ENCODE results near the gene GARNL3.

GARNL3 gene

DNA sequence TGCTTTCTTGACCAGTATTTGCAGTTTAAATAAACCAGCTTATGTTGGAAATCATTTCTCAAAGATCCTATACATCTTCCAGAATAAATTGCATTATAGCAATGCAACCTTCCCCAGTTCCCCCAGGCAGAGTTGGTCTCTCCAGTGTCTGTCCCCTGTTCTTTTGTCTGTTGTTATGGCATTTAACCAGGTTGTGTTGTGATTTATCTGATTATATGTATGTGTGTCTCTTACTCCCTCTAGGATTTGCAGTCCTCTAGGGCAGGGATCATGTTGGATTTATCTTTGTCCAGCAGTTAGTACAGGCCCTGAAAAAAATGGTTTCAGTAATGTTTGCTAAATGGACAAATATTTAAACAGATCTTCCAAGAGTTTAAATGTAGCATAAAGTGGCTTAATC is 17.3 kb downstream of the GARNL3 start:
- H3K4me3 ChIP-seq (ENCODE audit: low read depth, low read length) = no peak overlapping the region
- H3K9me3 ChIP-seq (ENCODE audit: control insufficient read depth, insufficient read depth, low read depth, low read length) = no peaks in the 10 kb centered on the region
- no peaks in the 10 kb centered on the region for H3K36me3 ChIP-seq (ENCODE audit: control insufficient read depth, insufficient read depth, low read length)
- no peaks in the 10 kb centered on the region for H3K4me1 ChIP-seq (ENCODE audit: control insufficient read depth, insufficient read depth, low read length)
- no peak overlapping the region for H3K9ac ChIP-seq (ENCODE audit: low read length)
- no peaks in the 10 kb centered on the region for H3K27me3 ChIP-seq (ENCODE audit: control insufficient read depth, insufficient read depth, low read length)
- H3K27ac ChIP-seq (ENCODE audit: low read depth, low read length) = no peak overlapping the region

DNA sequence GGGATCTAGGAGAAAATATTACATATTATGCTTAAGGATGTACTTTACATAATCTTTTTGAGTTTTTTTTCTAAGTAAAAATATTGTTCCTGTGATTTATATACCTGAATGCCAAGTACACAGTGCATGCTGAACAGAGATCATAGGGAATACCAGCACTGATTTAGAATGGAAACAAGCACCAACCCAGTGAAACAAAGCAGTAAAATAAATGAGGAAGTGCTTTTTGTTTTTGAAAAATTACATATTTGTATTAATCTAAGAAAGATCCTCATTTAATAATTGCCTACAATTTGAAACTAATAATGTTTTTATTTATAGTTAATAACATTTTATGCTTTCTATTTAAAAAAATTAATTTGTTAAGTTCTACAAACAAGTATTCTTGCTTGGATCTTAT is 18.0 kb downstream of the GARNL3 start:
- Histone ChIP-seq H3K9ac (ENCODE audit: low read length) (no peak overlapping the region), H3K27ac (ENCODE audit: low read depth, low read length) (no peak overlapping the region), H3K9me3 (ENCODE audit: control insufficient read depth, insufficient read depth, low read depth, low read length) (no peaks in the 10 kb centered on the region), H3K4me1 (ENCODE audit: control insufficient read depth, insufficient read depth, low read length) (no peaks in the 10 kb centered on the region), H3K36me3 (ENCODE audit: control insufficient read depth, insufficient read depth, low read length) (no peaks in the 10 kb centered on the region), H3K4me3 (ENCODE audit: low read depth, low read length) (no peak overlapping the region), H3K27me3 (ENCODE audit: control insufficient read depth, insufficient read depth, low read length) (no peaks in the 10 kb centered on the region)

DNA sequence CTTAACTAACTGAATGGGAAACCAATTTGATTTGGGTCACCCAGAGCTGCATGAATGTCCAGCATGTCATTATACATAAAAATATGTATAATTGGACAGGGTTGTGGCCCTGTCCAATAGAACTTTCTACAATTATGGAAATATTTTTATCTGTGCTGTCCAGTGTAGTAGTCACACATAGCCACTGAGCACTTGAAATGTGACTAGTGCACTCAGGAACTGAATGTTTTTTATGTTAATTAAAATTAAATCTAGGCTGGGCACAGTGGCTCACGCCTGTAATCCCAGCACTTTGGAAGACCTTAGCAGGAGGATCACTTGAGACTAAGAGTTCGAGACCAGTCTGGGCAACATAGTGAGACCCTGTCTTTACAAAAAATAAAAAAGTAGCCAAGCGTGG is 18.6 kb downstream of the GARNL3 start:
- H3K9ac ChIP-seq (ENCODE audit: low read length) = no peak overlapping the region
- H3K4me3 ChIP-seq (ENCODE audit: low read depth, low read length) = no peak overlapping the region
- H3K27ac ChIP-seq (ENCODE audit: low read depth, low read length) = no peak overlapping the region
- no peaks in the 10 kb centered on the region for H3K27me3 ChIP-seq (ENCODE audit: control insufficient read depth, insufficient read depth, low read length)
- H3K36me3 ChIP-seq (ENCODE audit: control insufficient read depth, insufficient read depth, low read length) = no peaks in the 10 kb centered on the region
- H3K9me3 ChIP-seq (ENCODE audit: control insufficient read depth, insufficient read depth, low read depth, low read length) = no peaks in the 10 kb centered on the region
- no peaks in the 10 kb centered on the region for H3K4me1 ChIP-seq (ENCODE audit: control insufficient read depth, insufficient read depth, low read length)

DNA sequence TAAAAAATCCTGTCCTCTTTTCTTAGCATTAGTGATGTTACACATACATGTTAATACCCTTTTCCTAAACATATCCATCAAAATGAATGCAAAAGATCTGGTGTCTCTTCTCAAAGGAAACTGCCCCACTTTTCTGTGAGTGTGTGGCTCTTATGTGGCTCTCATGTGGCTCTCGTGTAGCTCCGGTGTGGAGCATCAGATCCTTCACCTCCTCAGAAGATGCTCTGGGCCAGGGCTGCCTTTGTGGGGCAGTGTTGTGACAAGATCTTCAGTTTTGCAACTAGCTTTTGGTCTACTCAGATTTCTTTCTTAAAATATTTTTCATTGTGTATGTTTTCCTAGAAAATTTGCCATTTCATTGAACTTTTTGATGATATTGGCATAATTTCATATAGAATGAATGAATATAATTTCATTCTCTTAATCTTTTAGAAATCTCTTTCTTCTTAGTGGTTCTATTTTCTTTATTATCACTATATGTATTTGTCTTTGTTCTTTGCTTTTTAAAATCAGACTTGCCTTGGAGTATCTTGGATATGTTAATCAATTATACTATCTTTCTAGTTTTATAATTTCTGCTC is 19.4 kb downstream of the GARNL3 start:
- H3K9ac ChIP-seq (ENCODE audit: low read length) = no peak overlapping the region
- no peaks in the 10 kb centered on the region for H3K27me3 ChIP-seq (ENCODE audit: control insufficient read depth, insufficient read depth, low read length)
- H3K27ac ChIP-seq (ENCODE audit: low read depth, low read length) = no peak overlapping the region
- no peaks in the 10 kb centered on the region for H3K4me1 ChIP-seq (ENCODE audit: control insufficient read depth, insufficient read depth, low read length)
- no peak overlapping the region for H3K4me3 ChIP-seq (ENCODE audit: low read depth, low read length)
- H3K9me3 ChIP-seq (ENCODE audit: control insufficient read depth, insufficient read depth, low read depth, low read length) = no peaks in the 10 kb centered on the region
- no peaks in the 10 kb centered on the region for H3K36me3 ChIP-seq (ENCODE audit: control insufficient read depth, insufficient read depth, low read length)

DNA sequence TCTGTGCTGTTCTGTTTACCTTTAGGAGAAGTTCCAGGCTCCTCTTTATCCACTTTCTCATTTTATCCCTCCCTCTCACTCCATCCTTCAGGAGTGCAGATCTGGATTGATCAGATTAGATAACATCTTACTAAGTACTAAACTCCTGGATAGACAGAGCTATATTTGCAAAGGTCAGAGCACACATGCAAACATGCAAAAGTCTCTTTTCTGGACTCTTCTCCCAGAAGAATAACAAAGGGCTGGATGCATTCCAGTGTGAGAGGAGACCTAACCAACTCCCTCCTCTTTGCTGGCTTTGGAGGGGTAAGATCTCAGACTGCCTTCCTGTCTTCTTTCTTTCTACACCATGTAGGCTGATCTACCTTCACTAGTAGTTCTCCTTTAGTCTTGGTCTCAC is 21.4 kb downstream of the GARNL3 start:
- H3K27ac ChIP-seq (ENCODE audit: low read depth, low read length) = no peak overlapping the region
- no peaks in the 10 kb centered on the region for H3K4me1 ChIP-seq (ENCODE audit: control insufficient read depth, insufficient read depth, low read length)
- H3K27me3 ChIP-seq (ENCODE audit: control insufficient read depth, insufficient read depth, low read length) = no peaks in the 10 kb centered on the region
- no peaks in the 10 kb centered on the region for H3K36me3 ChIP-seq (ENCODE audit: control insufficient read depth, insufficient read depth, low read length)
- H3K9ac ChIP-seq (ENCODE audit: low read length) = no peak overlapping the region
- H3K4me3 ChIP-seq (ENCODE audit: low read depth, low read length) = no peak overlapping the region
- no peaks in the 10 kb centered on the region for H3K9me3 ChIP-seq (ENCODE audit: control insufficient read depth, insufficient read depth, low read depth, low read length)

DNA sequence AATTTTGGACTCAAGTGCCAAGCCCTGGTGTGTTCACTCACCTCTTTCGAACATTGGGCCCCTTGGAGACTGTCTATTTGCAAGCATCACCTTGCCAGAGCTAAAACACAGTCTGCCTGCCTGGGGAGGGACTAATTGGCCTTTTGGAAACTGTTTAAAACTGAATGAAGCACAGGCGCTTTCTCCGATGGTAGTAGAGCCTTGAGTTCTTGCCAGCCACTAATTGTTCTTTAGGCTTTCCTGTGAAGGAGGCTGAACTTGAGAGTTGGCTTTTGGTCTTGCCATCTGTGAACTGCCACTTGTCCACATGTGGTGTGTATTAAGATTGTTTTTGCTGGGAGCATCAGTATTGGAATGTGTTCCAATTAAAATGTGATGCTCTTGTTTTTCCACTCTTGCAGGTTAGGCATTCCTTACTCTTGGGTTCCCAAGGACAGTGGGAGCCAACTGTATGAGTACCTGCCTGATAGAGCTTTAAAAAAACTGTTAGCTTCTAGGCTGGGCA is 26.0 kb downstream of the GARNL3 start:
- H3K9ac ChIP-seq (ENCODE audit: low read length) = no peak overlapping the region
- no peak overlapping the region for H3K27ac ChIP-seq (ENCODE audit: low read depth, low read length)
- H3K27me3 ChIP-seq (ENCODE audit: control insufficient read depth, insufficient read depth, low read length) = no peaks in the 10 kb centered on the region
- no peaks in the 10 kb centered on the region for H3K4me1 ChIP-seq (ENCODE audit: control insufficient read depth, insufficient read depth, low read length)
- no peaks in the 10 kb centered on the region for H3K36me3 ChIP-seq (ENCODE audit: control insufficient read depth, insufficient read depth, low read length)
- H3K9me3 ChIP-seq (ENCODE audit: control insufficient read depth, insufficient read depth, low read depth, low read length) = no peaks in the 10 kb centered on the region
- H3K4me3 ChIP-seq (ENCODE audit: low read depth, low read length) = no peak overlapping the region

DNA sequence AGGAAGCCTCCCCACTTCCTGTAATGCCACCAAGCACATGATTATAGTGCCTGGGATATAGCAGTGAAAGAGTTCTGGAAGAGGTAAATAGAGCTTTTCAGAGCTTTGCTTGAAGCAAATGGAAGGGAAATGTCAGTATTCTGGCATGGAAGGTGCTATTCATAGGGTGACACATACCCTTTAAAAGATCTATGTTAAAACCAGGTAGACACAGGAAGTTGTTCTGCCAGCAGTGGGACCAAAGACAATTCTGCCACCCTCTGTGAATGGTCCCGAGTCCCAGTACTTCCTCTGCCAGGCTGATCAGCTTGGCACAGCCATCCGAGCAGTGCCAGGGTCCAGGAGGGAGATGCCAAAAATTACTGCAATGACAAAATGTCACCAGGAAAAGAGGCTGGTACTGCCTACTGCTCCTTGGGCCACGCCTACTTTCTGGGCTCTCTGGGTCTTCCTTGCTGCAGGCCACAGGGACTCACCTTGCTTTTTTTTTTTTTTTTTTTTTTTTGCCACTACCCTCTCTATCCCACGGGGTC is 26.7 kb downstream of the GARNL3 start:
- Histone ChIP-seq H3K4me3 (ENCODE audit: low read depth, low read length) (no peak overlapping the region), H3K9me3 (ENCODE audit: control insufficient read depth, insufficient read depth, low read depth, low read length) (no peaks in the 10 kb centered on the region)

DNA sequence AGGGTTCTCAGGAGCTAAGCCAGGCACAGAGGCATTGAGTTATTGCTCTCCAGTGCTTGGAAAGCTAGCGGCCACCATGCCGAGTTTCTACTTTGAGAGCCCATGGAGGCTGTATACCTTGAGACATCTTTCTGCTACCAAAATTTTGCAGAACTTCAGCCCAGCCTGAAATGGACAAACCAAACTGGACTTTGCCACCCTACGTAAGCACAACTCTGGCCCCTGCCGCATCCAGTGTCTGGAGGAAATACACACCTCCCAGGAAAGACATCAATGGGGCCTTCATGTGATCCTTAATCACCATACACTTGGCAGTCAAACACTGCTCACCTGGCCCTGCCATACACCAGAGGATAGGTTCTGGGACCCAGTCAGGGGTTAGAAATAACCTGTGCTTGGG is 27.8 kb downstream of the GARNL3 start:
- Histone ChIP-seq H3K9me3 (ENCODE audit: control insufficient read depth, insufficient read depth, low read depth, low read length) (no peaks in the 10 kb centered on the region), H3K36me3 (ENCODE audit: control insufficient read depth, insufficient read depth, low read length) (no peaks in the 10 kb centered on the region), H3K4me1 (ENCODE audit: control insufficient read depth, insufficient read depth, low read length) (no peaks in the 10 kb centered on the region), H3K9ac (ENCODE audit: low read length) (no peak overlapping the region), H3K4me3 (ENCODE audit: low read depth, low read length) (no peak overlapping the region), H3K27ac (ENCODE audit: low read depth, low read length) (no peak overlapping the region), H3K27me3 (ENCODE audit: control insufficient read depth, insufficient read depth, low read length) (no peaks in the 10 kb centered on the region)

More for the DNA sequence above, 26.7 kb downstream of the GARNL3 start:
- no peaks in the 10 kb centered on the region for H3K36me3 ChIP-seq (ENCODE audit: control insufficient read depth, insufficient read depth, low read length)
- H3K27me3 ChIP-seq (ENCODE audit: control insufficient read depth, insufficient read depth, low read length) = no peaks in the 10 kb centered on the region
- H3K27ac ChIP-seq (ENCODE audit: low read depth, low read length) = no peak overlapping the region
- no peak overlapping the region for H3K9ac ChIP-seq (ENCODE audit: low read length)
- H3K4me1 ChIP-seq (ENCODE audit: control insufficient read depth, insufficient read depth, low read length) = no peaks in the 10 kb centered on the region

DNA sequence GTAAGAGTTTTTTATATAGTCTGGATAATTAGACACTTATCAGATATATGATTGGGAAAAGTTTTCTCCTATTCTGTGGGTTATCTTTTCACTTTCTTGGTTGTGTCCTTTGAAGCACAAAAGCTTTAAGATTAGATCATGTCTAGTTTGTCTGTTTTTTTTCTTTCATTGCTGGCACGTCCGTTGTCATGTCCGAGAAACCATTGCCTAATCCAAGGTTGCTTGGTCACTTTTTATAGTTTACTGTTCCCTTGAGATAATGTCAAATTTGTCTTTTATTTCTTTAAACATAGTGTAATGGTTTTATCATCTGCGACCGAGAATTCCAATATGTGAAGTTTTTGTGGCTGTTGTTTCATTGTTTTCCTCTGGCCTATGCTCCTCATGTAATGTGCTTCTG is 28.8 kb downstream of the GARNL3 start:
- no peak overlapping the region for H3K27ac ChIP-seq (ENCODE audit: low read depth, low read length)
- H3K36me3 ChIP-seq (ENCODE audit: control insufficient read depth, insufficient read depth, low read length) = no peaks in the 10 kb centered on the region
- no peak overlapping the region for H3K4me3 ChIP-seq (ENCODE audit: low read depth, low read length)
- H3K9me3 ChIP-seq (ENCODE audit: control insufficient read depth, insufficient read depth, low read depth, low read length) = no peaks in the 10 kb centered on the region
- no peaks in the 10 kb centered on the region for H3K27me3 ChIP-seq (ENCODE audit: control insufficient read depth, insufficient read depth, low read length)
- no peak overlapping the region for H3K9ac ChIP-seq (ENCODE audit: low read length)
- H3K4me1 ChIP-seq (ENCODE audit: control insufficient read depth, insufficient read depth, low read length) = no peaks in the 10 kb centered on the region

DNA sequence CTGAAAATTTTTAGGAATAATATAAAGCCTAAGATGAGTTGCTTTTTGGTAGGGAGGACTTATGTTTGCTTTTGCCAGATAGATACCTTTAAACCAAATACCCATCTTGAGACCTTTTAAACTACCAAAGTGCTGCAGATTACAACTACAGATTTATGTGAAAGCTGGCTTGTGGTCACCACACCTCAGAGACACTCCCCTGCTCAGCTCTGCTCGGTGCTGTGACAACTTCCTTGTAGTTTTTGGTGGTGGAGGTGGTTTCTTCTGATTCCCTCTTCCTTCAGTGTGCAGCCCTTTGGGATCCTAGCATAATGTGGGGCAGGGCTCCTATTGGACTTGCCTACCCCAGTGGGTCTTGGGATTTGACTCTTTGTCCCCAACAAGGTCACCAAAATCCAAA is 29.2 kb downstream of the GARNL3 start:
- Histone ChIP-seq H3K4me3 (ENCODE audit: low read depth, low read length) (no peak overlapping the region), H3K27ac (ENCODE audit: low read depth, low read length) (no peak overlapping the region), H3K4me1 (ENCODE audit: control insufficient read depth, insufficient read depth, low read length) (no peaks in the 10 kb centered on the region), H3K9ac (ENCODE audit: low read length) (no peak overlapping the region), H3K27me3 (ENCODE audit: control insufficient read depth, insufficient read depth, low read length) (no peaks in the 10 kb centered on the region), H3K9me3 (ENCODE audit: control insufficient read depth, insufficient read depth, low read depth, low read length) (no peaks in the 10 kb centered on the region), H3K36me3 (ENCODE audit: control insufficient read depth, insufficient read depth, low read length) (no peaks in the 10 kb centered on the region)

DNA sequence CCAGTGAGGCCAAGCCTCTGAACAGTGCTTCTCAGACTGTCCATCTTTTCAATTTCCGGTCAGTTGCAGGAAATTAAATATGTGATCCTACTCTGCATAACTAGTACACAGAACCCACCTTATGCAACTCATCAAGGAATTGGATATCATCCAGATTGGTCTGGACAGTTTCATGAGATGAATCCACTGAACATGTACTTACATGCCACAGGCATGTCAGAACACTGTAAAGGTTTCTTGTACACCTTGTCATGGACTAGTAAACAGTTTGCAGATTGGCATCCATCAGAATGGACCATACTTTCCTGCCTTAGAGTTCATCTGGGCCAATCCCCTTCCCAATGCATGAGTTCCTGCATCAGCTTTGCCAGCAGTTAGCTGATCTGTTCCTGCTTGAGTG is 30.4 kb downstream of the GARNL3 start:
- Histone ChIP-seq H3K9ac (ENCODE audit: low read length) (no peak overlapping the region), H3K27me3 (ENCODE audit: control insufficient read depth, insufficient read depth, low read length) (no peaks in the 10 kb centered on the region), H3K4me1 (ENCODE audit: control insufficient read depth, insufficient read depth, low read length) (no peaks in the 10 kb centered on the region), H3K27ac (ENCODE audit: low read depth, low read length) (no peak overlapping the region), H3K4me3 (ENCODE audit: low read depth, low read length) (no peak overlapping the region), H3K36me3 (ENCODE audit: control insufficient read depth, insufficient read depth, low read length) (no peaks in the 10 kb centered on the region), H3K9me3 (ENCODE audit: control insufficient read depth, insufficient read depth, low read depth, low read length) (no peaks in the 10 kb centered on the region)

Data from HUES6 (cell line).